Measurements from ENCODE around the gene STX16. TPM values are rescaled to one million over a fixed set of nuclear protein-coding genes. Genes with fewer than 3 reads are reported as not detected.

The STX16 gene
- total RNA-seq: 56.8 TPM

GRCh38 chr20:58650776-58651558 is at the start of gene STX16:
TSS of gene STX16 (plus strand) at chr20:58651283. CDS start at chr20:58652007, 724 bp downstream.
- peak; percentile 92 for DNase-seq

GRCh38 chr20:58602124-58602523 is 49.0 kb upstream of the STX16 start:
- no peak for DNase-seq

- DNase-seq: peak; percentile 83
Measured at GRCh38 chr20:58603721-58604120, 47.4 kb upstream of the STX16 start.

- DNase-seq: peak; percentile 49
Measured at GRCh38 chr20:58604128-58604881, 46.8 kb upstream of the STX16 start.

DNA sequence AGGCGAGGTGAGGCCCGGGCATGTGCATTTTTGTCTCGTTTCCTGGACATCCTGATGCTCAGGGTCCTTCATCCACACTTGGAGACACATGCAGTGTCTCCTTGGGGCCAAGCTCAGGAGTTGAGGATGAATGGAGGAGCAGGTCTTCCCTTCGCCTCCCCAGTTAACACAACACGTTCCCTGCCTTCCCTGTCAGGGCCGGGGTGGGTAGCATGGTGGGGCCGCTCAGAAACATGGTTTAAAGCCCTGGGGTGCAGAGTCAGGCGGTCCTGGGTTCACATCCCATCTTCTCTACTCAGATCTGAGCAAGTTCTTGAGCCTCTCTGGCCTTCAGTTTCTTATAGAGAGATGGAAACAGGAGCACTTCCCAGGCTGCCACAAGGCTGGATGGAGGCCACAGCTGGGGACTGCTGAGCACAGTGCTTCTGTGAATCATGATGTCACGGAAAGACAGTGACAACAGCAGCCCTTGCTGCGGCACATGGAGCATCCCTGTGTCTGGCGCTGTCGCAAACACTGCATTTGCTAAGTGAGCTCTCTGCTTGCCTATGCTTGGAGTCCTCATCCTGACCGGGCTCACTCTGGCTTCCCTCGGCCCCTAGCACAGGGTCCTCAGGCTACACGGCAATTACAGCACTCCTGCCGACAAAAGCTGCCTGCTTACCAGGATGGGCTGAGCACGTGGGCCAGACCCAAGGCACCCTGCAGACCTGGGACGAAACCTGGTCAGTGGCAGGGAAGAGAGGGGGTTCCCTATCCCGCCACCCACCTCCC is 45.6 kb upstream of the STX16 start:
- DNase-seq: peak; percentile 41

- no peak for DNase-seq
Measured at GRCh38 chr20:58606184-58606583, 44.9 kb upstream of the STX16 start.

GRCh38 chr20:58608096-58608840 is 42.8 kb upstream of the STX16 start:
- DNase-seq: no peak

DNA sequence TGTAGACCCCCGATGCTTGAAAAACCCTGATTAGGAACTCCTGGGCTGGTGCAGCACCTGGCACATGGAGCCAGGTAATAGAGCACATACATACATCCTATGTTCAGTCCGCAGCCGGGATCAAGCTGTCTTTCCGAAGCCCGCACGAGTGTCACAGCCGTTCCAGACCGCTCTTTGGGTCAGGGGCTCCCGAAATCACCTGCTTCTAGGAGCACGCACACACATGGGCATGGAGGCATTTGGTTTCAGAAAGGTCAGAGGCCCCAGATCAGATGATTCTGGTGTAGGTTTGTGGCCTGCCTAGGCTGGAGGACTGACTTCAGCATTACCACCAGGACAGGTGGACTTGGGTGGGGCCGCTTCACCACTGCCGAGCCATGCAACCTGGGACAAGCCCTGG is 42.1 kb upstream of the STX16 start:
- DNase-seq: no peak

GRCh38 chr20:58610071-58610800 is 40.8 kb upstream of the STX16 start:
- DNase-seq: no peak

GRCh38 chr20:58610811-58611210 is 40.3 kb upstream of the STX16 start:
- DNase-seq: no peak

DNA sequence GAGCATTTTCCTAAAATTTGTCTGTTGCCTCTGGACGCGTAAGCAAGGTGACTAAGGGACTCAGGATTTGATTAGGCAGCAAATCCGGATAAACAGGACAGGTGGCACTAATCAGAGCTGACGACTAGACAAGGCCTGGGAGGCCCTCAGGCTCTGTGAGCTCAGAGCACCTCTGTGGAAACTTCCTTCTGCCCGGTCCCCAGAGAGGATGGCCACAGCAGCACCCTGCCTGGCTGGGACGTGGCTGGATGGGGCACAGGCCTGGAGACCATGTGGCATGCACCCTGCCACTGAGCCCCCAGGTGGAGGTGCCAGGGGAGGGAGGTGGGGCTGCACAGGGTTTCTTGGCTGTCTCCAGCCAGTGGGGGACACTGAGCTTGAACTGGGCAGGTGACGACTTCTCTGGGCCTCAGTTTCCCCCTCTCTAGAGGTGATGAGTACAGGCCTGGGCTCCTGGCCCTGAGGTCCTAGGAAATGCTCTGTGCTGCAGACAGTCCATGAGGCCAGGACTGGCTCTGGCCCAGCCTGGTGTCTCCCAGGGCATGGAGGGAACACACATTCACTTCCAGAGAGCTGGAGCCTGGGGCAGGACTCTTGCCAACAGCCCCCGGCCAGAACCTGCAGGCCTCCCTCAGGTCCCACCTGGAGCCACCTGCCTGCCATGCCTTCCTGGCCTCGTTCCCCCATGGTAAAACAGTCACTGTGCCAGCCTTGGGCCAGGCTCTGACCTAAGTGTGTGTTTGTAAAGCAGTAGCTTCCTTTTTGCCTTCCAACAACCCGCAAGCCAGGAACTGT is 39.6 kb upstream of the STX16 start:
- DNase-seq: no peak

GRCh38 chr20:58612121-58612691 is 38.9 kb upstream of the STX16 start:
- DNase-seq: no peak

GRCh38 chr20:58613061-58613854 is 37.8 kb upstream of the STX16 start:
- no peak for DNase-seq

GRCh38 chr20:58614366-58614765 is 36.7 kb upstream of the STX16 start:
- DNase-seq: no peak

DNA sequence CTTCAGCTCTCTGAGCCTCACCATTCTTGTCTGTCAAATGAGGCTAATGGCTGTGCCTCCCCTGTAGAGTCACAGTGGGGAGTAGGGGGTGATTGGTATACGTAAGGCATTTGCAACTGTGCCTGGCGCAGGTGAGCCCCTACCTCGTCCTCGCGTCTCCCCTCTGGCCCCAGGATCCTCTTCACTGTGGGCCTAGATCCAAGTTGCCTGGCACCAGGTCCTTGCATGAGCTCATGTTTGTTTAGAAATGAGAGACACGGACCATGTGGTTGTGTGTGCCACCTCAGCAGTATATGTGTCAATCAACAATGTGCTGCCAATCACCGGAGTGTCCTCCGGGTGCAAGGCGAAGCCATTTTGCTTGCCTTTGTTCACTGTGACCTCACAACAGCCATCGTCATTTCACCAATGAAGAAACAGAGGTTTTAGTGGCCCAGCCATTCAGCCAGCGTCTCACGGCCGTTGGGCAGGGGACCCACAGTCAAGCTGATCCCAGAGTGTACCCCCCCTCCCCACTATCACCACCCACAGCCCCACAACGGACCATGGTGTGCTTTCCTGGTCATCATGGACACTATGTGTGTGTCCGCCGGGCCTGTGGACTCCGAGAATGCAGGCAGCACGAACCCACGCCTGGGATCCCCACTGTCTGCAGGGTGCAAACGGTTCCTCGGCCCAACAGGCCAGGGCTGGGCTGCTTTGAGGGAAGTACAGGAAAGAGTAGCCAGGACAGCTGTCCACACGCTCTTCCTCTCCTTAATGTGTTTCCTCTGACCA is 35.9 kb upstream of the STX16 start:
- no peak for DNase-seq

- DNase-seq: no peak
Measured at GRCh38 chr20:58616411-58616810, 34.7 kb upstream of the STX16 start.

DNA sequence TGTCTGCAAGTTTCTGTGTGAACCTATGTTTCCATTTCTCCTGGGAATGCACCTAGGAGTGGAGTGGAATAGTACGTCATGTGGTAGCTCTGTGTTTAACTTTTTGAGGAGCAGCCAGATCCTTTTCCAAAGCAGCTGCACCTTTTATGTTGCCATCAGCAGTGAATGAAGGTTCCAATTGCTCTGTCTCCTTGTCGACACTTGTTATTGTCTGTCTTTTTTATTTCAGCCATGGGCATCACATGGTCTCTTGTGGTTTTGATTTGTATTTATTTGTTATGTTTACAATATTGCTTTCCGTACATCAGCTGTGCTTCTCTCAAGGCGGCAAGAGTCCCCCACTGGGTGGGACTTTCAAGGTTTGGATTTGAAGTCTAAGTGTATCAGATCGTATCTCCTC is 33.9 kb upstream of the STX16 start:
- DNase-seq: no peak

DNA sequence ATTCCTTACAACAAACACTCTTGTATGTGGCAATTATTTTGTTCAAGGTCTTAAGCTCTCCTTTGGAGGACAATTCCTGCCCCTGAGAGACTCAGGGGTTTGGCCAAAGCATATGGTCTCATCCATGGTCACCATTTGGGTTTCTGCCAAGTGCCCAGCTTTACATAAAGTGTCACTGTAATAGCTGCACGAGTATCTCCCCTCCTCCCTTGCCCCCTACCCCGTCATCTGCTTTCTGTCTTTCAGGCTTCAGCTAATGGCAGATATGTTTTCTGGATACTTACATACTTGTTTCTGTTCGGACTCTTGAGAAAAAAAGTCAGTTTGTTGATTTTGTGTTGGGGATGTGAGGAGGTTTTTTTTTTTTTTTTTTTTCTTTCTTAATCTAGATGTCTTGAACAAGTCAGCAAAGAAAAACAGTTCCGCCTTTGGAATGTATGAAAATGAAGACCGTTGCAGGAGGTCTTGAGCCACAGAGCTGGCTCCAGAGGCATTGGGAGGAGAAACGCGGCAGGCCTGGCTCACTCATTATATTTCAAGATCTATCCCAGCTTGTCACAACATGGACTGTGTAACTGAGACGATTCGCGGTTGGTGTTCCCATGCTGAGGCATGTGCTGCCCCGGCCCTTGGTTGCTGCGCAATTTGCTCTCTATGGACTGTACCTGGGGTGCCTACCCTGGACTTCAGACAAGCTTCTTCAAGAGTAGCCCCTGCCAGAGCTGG is 32.6 kb upstream of the STX16 start:
- DNase-seq: no peak
